ENCODE data around the gene MROH8. TPM values are rescaled to one million over a fixed set of nuclear protein-coding genes. Genes with fewer than 3 reads are reported as not detected.
"Not testable (repeated sequence)": the region's sequence is repeated elsewhere in the genome, so short reads cannot be mapped to it uniquely, and the experiment has no call there.

MROH8 gene
- polyA plus RNA-seq, 6 donors from 2014 or later = 0.89 to 3.9 (median 2.2) TPM

GRCh38 chr20:37160683-37161082 is 18.7 kb downstream of the MROH8 start:
- DNase-seq (no peak), ATAC-seq (ENCODE audit: low read depth in 2 of 2) (no peak)
- Mint-ChIP-seq H3K27me3 (no peaks in the 10 kb centered on the region), H3K4me1 (peaks cover 0 to 2% (median 0%) of the 10 kb centered on the region in 3 donors), H3K9me3 (no peaks in the 10 kb centered on the region), H3K36me3 (no peaks in the 10 kb centered on the region), H3K4me3 (no peak overlapping the region), H3K27ac (peak overlapping the region in 1 of 6 donors; percentile 49)

GRCh38 chr20:37158248-37158647 is 21.1 kb downstream of the MROH8 start:
- Mint-ChIP-seq H3K36me3 (no peaks in the 10 kb centered on the region), H3K9me3 (no peaks in the 10 kb centered on the region), H3K4me1 (no peaks in the 10 kb centered on the region), H3K4me3 (no peak overlapping the region), H3K27me3 (no peaks in the 10 kb centered on the region), H3K27ac (peak overlapping the region in 1 of 6 donors; percentile 90)
- ATAC-seq (ENCODE audit: low read depth in 2 of 2) (no peak), DNase-seq (no peak)

- Mint-ChIP-seq H3K4me3 (no peak overlapping the region), H3K4me1 (no peaks in the 10 kb centered on the region), H3K9me3 (no peaks in the 10 kb centered on the region), H3K36me3 (no peaks in the 10 kb centered on the region), H3K27me3 (no peaks in the 10 kb centered on the region), H3K27ac (no peak overlapping the region)
- DNase-seq (no peak), ATAC-seq (ENCODE audit: low read depth in 2 of 2) (no peak)
Measured at GRCh38 chr20:37155987-37156386, 23.4 kb downstream of the MROH8 start.

- no peak overlapping the region for H3K4me3 Mint-ChIP-seq
- peak overlapping the region in 1 of 6 donors; percentile 59 for H3K27ac Mint-ChIP-seq
- no peaks in the 10 kb centered on the region for H3K9me3 Mint-ChIP-seq
- DNase-seq = no peak
- no peak for ATAC-seq (ENCODE audit: low read depth in 2 of 2)
- H3K27me3 Mint-ChIP-seq = no peaks in the 10 kb centered on the region
- H3K36me3 Mint-ChIP-seq = no peaks in the 10 kb centered on the region
- no peaks in the 10 kb centered on the region for H3K4me1 Mint-ChIP-seq
Measured at GRCh38 chr20:37154684-37155298, 24.6 kb downstream of the MROH8 start.

- Mint-ChIP-seq H3K27ac (peak overlapping the region in 1 of 6 donors; percentile 43), H3K4me3 (no peak overlapping the region)
- no peak for ATAC-seq (ENCODE audit: low read depth in 2 of 2)
Measured at GRCh38 chr20:37152284-37152683, 27.1 kb downstream of the MROH8 start.

GRCh38 chr20:37151529-37151928 is 27.8 kb downstream of the MROH8 start:
- Mint-ChIP-seq H3K4me1 (no peaks in the 10 kb centered on the region), H3K27ac (no peak overlapping the region), H3K27me3 (no peaks in the 10 kb centered on the region), H3K9me3 (no peaks in the 10 kb centered on the region), H3K36me3 (no peaks in the 10 kb centered on the region), H3K4me3 (no peak overlapping the region)
- ATAC-seq (ENCODE audit: low read depth in 2 of 2) (no peak), DNase-seq (no peak)

More at GRCh38 chr20:37152284-37152683, 27.1 kb downstream of the MROH8 start:
- Mint-ChIP-seq H3K4me1 (no peaks in the 10 kb centered on the region), H3K27me3 (no peaks in the 10 kb centered on the region), H3K36me3 (no peaks in the 10 kb centered on the region), H3K9me3 (no peaks in the 10 kb centered on the region)
- DNase-seq = no peak

GRCh38 chr20:37150864-37151263 is 28.5 kb downstream of the MROH8 start:
- H3K27me3 Mint-ChIP-seq; H3K36me3 Mint-ChIP-seq; H3K27ac Mint-ChIP-seq; H3K9me3 Mint-ChIP-seq; ATAC-seq (ENCODE audit: low read depth in 2 of 2); H3K4me1 Mint-ChIP-seq; DNase-seq; H3K4me3 Mint-ChIP-seq: not testable (repeated sequence)

- DNase-seq (no peak), ATAC-seq (ENCODE audit: low read depth in 2 of 2) (no peak)
- no peak overlapping the region for H3K4me3 Mint-ChIP-seq
- peak overlapping the region in 1 of 6 donors; percentile 50 for H3K27ac Mint-ChIP-seq
- H3K36me3 Mint-ChIP-seq = no peaks in the 10 kb centered on the region
- no peaks in the 10 kb centered on the region for H3K9me3 Mint-ChIP-seq
- H3K27me3 Mint-ChIP-seq = no peaks in the 10 kb centered on the region
- H3K4me1 Mint-ChIP-seq = no peaks in the 10 kb centered on the region
Measured at GRCh38 chr20:37147250-37147649, 32.1 kb downstream of the MROH8 start.

GRCh38 chr20:37144856-37145404 is 34.4 kb downstream of the MROH8 start:
- no peaks in the 10 kb centered on the region for H3K27me3 Mint-ChIP-seq
- DNase-seq (no peak), ATAC-seq (ENCODE audit: low read depth in 2 of 2) (no peak)
- H3K36me3 Mint-ChIP-seq = peaks cover 0 to 4% of the 10 kb centered on the region in 2 donors
- no peak overlapping the region for H3K27ac Mint-ChIP-seq
- H3K9me3 Mint-ChIP-seq = no peaks in the 10 kb centered on the region
- H3K4me3 Mint-ChIP-seq = no peak overlapping the region
- H3K4me1 Mint-ChIP-seq = no peaks in the 10 kb centered on the region

- Mint-ChIP-seq H3K4me1 (no peaks in the 10 kb centered on the region), H3K36me3 (peaks cover 0 to 4% of the 10 kb centered on the region in 2 donors), H3K4me3 (no peak overlapping the region), H3K27me3 (no peaks in the 10 kb centered on the region), H3K9me3 (no peaks in the 10 kb centered on the region), H3K27ac (no peak overlapping the region)
- ATAC-seq (ENCODE audit: low read depth in 2 of 2) (no peak), DNase-seq (no peak)
Measured at GRCh38 chr20:37142708-37143107, 36.6 kb downstream of the MROH8 start.

- H3K36me3 Mint-ChIP-seq = peaks cover 0 to 4% of the 10 kb centered on the region in 2 donors
- no peak overlapping the region for H3K4me3 Mint-ChIP-seq
- H3K27ac Mint-ChIP-seq = no peak overlapping the region
- H3K27me3 Mint-ChIP-seq = no peaks in the 10 kb centered on the region
- H3K4me1 Mint-ChIP-seq = no peaks in the 10 kb centered on the region
- H3K9me3 Mint-ChIP-seq = no peaks in the 10 kb centered on the region
- no peak for DNase-seq
- no peak for ATAC-seq (ENCODE audit: low read depth in 2 of 2)
Measured at GRCh38 chr20:37137547-37137946, 41.8 kb downstream of the MROH8 start.

GRCh38 chr20:37133952-37134351 is 45.4 kb downstream of the MROH8 start:
- no peak overlapping the region for H3K4me3 Mint-ChIP-seq
- H3K27me3 Mint-ChIP-seq = no peaks in the 10 kb centered on the region
- ATAC-seq (ENCODE audit: low read depth in 2 of 2) (no peak), DNase-seq (no peak)
- peak overlapping the region in 1 of 6 donors; percentile 40 for H3K27ac Mint-ChIP-seq
- no peaks in the 10 kb centered on the region for H3K9me3 Mint-ChIP-seq
- H3K4me1 Mint-ChIP-seq = no peaks in the 10 kb centered on the region
- H3K36me3 Mint-ChIP-seq = no peaks in the 10 kb centered on the region

GRCh38 chr20:37131486-37131885 is 47.9 kb downstream of the MROH8 start:
- no peaks in the 10 kb centered on the region for H3K4me1 Mint-ChIP-seq
- peak overlapping the region in 2 of 6 donors; percentile 2 for H3K27ac Mint-ChIP-seq
- no peak overlapping the region for H3K4me3 Mint-ChIP-seq
- H3K27me3 Mint-ChIP-seq = no peaks in the 10 kb centered on the region
- DNase-seq = no peak
- H3K9me3 Mint-ChIP-seq = no peaks in the 10 kb centered on the region
- H3K36me3 Mint-ChIP-seq = no peaks in the 10 kb centered on the region
- ATAC-seq (ENCODE audit: low read depth in 2 of 2) = no peak

- ATAC-seq (ENCODE audit: low read depth in 2 of 2) (no peak), DNase-seq (no peak)
- Mint-ChIP-seq H3K27me3 (no peaks in the 10 kb centered on the region), H3K4me3 (no peak overlapping the region), H3K27ac (peak overlapping the region in 1 of 6 donors; percentile 47), H3K4me1 (no peaks in the 10 kb centered on the region), H3K36me3 (no peaks in the 10 kb centered on the region), H3K9me3 (no peaks in the 10 kb centered on the region)
Measured at GRCh38 chr20:37128803-37129202, 50.5 kb downstream of the MROH8 start.
